NCI-H187 treated with DMSO at 0.1 percent for 48 hours (cell line): ENCODE measurements around the gene JAKMIP1.
A peak's percentile ranks its signal among the peaks of the same experiment; 100 is the strongest.

Experiments used
- DNase-seq: peaks from one replicate; lab custom pipeline; 2025; lab: John Stamatoyannopoulos, UW

JAKMIP1 gene

GRCh38 chr4:6200011-6200921, at the start of gene JAKMIP1:
JAKMIP1 (minus strand) TSS chr4:6200549; CDS start chr4:6112850, 87,699 bp downstream.
- peak; percentile 9 for DNase-seq

DNA sequence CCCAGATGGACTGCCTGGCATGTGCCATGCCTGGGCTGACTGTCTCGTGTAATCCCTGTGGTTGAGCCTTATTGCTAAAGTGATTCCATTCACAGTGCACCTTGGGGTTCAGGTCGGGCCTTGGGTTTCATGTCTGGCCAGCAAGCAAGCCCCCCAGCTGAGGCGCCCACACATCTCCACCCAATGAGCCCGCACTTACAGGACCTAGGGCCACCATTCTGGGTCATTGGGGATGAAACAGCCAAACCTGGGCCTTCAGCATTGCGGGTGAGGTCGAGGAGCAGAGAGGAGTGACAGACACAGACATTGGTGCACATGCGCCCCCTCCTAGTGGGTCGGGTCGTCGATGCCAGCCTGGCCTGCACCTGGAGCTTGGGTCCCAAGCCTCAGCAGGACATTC, 48.0 kb upstream of the JAKMIP1 start:
- no peak for DNase-seq

DNA sequence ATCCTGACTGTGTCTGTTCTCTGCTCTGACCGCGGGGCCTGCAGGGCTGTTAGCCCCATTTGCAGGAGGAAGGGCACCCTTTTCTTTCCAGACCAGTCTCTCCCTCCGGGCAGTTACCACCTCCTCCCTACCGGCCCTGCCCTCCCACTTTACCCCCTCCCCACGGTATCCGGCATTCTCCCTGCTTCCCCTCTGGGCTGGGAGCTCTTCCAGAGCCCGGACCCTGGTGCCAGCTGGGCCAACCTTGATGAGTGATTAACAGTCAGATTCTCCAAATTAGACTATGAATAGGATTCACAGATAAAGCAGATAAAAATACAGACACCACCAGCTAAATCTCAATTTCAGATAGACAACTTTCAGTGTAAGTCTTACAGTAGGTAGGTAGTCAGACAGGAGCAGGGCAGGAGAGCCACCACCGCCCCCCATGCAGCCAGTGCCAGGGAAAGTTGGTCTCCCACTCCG, 45.9 kb upstream of the JAKMIP1 start:
- no peak for DNase-seq

GRCh38 chr4:6245246-6246169, 45.2 kb upstream of the JAKMIP1 start:
- DNase-seq: no peak

DNA sequence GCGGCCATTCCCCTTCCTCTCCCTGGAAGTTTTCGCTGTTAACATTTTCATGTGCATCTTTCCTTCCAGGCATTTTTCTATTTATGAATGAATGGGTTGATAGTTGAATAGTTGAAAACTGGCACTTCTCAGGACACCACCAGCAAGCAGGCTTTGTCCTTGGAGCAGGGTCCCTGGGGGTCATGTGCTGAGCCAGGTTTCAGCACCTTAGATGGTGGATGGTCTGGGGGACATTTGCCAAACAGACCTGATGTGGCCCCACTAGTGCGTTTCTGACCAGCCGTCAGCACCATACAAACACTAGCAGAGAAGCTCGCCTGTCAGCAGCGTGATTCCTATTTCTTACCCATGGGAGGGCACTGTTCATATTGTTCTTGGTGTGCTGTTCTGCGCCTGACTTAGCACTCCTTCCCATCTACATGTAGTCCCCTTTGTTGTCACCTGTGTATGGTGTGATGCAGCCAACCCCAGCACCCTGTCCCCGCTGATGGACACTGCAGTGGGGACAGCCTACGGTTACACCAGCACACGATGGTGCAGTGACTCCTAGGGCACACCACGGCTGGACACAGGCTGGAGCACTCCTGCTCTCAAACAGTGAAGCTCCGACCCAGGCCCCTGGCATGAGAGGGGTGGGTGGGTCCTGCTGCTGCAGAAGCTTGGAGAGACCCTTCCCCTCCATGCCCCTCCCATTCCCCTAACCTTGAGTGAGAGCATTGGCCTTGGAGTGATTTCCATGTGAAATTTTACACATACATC, 42.1 kb upstream of the JAKMIP1 start:
- no peak for DNase-seq

GRCh38 chr4:6241062-6241845, 40.9 kb upstream of the JAKMIP1 start:
- DNase-seq: no peak

GRCh38 chr4:6239968-6240367, 39.6 kb upstream of the JAKMIP1 start:
- no peak for DNase-seq

DNA sequence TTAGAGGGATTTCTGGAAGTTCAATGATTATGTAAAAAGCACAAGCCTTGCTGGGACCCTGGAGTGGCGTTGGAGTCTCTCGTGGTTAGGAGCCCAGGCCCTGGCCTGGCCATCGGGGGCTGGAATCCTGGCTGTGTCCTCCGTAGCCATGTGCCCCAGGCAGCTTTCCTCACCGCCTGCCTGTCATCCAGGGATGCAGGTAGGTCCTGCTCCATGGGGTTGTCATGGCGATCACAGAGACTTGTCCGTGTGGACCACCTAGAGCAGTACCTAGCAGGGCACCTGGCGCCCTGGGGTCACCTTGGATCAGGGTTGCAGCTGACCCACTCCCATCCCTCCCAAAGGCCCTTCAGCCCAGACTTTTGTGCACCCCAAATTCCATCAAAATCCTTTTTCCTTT, 39.1 kb upstream of the JAKMIP1 start:
- DNase-seq: no peak

- DNase-seq: no peak
Observed at GRCh38 chr4:6236816-6237390, 36.6 kb upstream of the JAKMIP1 start.

DNA sequence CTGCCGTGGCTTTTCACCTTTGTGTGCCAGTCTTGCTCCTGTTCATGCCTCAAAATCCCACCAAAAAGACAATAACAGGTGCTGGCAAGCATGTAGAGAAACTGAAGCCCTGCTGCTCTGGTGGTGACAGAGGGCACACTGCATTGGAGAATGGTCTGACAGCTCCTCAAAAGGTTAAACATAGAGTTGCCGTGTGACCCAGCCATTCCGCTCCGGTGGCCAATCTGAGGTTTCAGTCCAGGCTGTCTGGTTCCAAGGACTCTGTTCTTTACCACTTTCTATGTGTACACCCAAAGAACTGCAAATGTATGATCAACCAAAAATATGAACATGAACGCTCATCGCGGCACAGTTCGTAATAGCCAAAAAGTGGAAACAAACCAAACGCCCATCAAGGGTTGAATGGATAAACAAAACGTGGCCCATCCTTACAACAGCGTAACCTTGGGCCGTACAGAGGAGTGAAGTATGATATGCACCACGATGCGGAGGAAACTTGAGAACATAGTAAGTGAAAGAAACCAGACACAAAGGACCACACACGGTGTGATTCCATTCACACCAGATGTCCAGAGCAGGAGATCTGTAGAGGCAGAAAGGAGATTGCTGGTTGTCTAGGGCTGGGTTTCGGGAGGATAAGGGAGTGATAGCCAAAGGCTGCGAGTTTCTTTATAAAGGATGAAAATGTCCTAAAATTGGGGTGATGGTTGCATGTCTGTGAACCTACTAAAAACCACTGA, 35.7 kb upstream of the JAKMIP1 start:
- no peak for DNase-seq

DNA sequence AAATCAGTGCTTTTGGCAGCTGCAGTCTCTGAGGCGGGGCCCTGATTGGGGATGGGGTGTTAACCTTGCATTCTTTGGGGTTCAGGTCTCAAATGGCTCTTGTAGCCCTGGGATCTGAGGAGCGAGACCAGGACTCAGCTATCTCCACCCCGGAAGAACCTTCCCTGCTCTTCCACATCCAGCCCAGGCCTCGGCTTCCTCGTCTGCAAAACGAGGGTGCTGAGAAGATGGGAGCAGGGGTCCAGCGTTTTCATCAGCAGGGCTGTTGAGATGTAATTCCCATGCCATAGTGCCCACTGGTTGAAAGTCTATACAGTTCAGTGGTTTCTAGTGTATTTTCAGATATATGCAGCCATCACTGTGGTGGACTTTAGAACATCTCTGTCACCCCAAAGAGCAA, 34.7 kb upstream of the JAKMIP1 start:
- DNase-seq: no peak

DNA sequence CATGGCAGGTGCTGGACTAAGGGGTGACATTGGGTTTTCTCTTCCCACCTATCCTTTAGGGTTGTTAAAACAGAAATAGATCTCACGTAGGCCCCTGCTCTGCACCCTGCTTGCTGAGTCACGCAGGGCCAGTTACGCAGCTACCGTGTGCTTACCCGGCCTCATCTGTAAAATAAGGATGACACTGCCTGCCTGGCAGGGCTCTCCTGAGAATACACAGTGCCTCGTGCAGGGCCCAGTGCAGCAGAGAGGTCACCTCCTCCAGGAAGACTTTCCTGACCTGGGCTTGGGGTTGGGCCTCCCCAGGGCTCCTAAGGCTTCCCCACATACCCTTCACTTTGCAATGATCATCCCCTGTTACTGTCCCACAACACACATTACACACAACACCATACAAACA, 33.6 kb upstream of the JAKMIP1 start:
- no peak for DNase-seq

DNA sequence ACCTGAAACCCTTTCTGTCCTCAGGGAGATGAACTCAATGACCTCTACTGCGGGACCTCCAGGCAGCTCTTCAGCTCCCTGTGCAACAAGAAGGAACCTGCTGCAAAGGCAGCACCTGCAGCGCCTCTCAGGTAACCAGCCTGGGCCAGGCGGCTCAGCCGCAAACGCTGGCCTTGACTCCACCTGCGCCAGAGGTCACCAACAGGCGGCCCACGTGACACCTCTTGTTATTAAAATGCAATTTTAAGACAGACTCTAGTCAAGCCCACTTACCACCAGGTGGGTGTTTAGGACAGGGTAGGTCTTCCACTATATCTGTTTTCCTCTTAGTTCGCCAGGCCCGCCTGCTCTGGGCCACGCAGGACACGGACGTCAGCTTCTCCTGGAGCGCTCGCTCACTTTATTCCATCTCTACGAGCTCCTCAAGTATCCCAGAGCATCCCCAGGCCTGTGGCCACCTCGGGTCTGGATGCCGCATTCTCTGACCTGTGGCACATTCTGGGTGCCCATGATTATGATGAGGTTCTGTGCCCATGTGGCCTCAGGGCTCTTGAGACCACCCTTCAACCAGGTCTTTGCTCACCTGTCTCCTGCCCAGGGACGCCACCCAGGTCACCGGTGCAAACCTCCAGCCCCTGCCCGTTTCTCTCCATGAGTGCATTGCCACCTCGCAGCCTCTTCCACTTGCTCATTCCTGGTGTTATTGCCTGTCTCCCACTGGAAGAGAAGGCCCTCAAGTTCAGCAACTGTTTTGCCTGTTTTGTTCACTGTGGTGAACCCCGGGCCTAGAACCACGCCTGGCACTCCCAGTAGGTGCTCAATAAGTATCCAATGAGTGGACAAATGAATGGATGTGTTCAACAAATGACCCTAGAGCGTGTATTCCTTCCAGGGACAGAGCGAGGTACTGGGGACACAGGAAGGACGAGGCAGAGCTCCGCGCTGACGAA, 32.8 kb upstream of the JAKMIP1 start:
- no peak for DNase-seq

GRCh38 chr4:6231663-6232165, 31.4 kb upstream of the JAKMIP1 start:
- no peak for DNase-seq

GRCh38 chr4:6230827-6231662, 30.7 kb upstream of the JAKMIP1 start:
- no peak for DNase-seq

DNA sequence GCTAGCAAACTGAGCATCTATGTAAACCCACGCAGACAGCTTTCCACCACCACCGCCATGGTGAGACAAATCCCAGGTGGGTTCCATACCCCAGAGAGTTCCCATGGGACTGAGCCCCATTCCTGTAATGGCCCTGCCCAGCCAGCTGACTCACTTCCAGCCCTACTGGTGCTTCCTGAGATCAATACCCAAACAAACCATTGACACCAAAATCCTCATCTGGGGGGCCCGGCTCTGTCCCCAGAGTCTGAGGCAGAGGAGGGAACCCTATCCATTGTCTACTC, 30.1 kb upstream of the JAKMIP1 start:
- no peak for DNase-seq

DNA sequence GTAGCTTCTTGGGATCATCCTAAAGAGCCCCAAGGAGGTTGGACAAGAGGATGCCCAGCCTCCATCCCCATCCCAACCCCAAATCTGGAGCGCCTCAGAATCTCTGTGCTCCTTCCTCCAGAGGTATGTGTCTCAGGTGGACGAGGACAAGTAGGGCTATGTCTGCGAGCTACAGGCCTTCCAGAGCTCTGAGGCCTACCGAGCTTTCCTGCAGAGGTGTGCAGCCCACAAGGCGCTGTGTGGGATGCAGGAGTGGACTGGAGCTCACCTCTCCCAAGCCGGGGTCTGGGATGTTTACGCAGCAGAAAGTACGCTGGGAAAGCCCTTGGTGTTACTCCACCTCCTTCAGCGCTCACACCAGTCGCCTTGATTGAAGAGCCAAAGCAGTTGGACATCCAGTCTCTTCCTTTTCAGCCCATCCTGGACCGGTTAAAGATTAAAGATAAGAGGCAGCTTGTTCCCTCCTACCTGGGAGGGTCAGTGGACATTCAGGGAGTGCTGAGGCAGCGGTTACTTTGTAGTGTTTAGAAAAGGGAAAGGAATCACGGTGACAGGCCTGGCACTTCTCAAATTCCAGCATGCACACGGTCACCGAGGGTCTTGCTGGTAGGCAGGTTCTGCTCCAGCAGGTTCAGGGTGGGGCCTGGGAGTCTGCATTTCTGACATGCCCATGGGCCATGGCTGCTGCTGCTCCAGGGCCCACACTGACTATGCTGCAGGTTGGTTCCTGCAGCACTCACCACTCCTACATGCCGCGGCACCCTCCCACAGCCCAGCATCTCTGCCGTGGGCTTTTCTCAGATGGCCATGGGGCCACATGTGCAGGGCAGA, 29.5 kb upstream of the JAKMIP1 start:
- DNase-seq: no peak
